A204.1 (cell line): ENCODE measurements around the gene RUNX3.

Experiments used
- FAIRE-seq: peaks from 2 replicates; lab custom pipeline; 2012; peaks lifted over from hg19 to GRCh38; lab: Jason Lieb, UNC

Gene RUNX3

GRCh38 chr1:24861821-24862727 is 68.0 kb downstream of the RUNX3 start:
- FAIRE-seq, result no peak

GRCh38 chr1:24860841-24861240 is 69.2 kb downstream of the RUNX3 start:
- FAIRE-seq, result no peak

DNA sequence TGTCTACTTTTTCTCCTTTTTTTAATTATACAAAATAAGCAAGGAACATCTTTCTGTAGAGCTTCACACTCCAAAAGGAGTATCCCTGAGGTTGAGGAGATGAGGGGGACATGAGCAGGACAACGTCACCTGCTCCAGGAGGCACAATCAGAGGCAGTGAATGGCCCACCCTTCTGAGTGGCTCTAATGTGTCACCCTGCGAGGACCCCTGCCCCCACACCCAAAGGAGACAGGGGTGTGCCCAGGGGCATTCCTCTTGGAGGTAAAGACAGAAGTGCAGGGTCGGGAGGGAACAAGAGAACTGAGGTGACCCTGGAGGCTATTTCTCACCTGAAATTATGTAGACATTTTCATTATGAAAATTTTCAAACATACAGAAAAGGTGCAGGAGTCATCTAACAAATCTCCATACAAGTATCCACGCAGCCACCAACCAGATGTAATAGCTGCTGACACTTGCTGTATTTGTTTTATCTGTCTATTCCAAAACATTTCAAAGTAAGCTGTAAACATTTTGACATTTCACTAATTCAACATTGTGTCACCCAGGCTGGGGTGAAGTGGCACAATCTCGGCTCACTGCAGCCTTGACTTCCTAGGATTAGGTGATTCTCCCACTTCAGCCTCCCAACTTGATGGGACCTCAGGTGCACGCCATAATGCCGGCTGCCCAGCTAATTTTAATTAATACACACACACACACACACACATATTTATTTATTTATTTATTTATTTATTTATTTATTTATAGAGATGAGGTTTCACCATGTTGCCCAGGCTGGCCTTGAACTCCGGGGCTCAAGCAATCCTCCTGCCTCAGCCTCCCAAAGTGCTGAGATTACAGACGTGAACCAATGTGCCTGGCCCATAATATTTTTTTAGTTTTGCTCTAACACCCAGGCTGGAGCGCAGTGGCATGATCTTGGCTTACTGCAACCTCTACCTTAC is 70.7 kb downstream of the RUNX3 start:
- FAIRE-seq, result no peak

DNA sequence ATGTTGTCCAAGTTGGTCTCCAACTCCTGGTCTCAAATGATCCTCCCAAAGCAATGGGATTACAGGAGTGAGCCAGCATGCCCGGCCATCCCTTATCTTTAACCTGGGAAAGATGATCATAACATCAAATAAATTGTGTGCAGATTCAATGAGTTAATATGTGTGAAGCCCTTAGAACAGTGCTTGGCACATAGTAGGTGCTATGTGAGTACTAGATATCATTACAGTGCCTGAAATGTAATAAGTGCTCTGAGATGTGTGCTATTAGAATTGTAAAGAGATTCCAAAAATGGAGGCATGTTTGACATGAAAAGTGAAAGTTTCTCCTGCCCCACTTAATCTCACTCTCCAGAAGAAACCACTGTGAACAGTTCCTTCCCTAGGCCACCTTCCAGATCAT is 71.8 kb downstream of the RUNX3 start:
- no peak for FAIRE-seq

- FAIRE-seq, result no peak
Measured at GRCh38 chr1:24857507-24858133, 72.5 kb downstream of the RUNX3 start.

- FAIRE-seq, result no peak
Measured at GRCh38 chr1:24856787-24857506, 73.1 kb downstream of the RUNX3 start.

GRCh38 chr1:24855474-24855873 is 74.6 kb downstream of the RUNX3 start:
- FAIRE-seq, result no peak

DNA sequence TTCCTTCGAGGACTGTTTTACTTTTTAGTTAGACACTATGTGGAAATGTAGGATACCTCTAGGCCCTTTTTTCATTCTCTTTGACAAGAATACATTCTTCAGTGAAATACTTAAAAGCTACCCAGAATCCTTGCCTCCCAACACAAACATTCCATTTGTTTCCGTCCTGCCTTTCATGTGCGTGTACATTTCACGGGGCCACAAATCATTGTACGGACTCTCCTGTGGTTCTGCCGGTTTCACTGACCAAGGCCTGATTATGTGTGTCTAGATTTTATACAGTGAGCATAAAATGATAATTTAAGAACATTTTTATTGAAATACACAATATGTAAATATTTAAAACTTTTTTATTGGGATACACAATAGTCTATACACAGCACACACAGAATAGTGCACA is 76.4 kb downstream of the RUNX3 start:
- no peak for FAIRE-seq

GRCh38 chr1:24850328-24850920 is 79.7 kb downstream of the RUNX3 start:
- FAIRE-seq, result no peak

DNA sequence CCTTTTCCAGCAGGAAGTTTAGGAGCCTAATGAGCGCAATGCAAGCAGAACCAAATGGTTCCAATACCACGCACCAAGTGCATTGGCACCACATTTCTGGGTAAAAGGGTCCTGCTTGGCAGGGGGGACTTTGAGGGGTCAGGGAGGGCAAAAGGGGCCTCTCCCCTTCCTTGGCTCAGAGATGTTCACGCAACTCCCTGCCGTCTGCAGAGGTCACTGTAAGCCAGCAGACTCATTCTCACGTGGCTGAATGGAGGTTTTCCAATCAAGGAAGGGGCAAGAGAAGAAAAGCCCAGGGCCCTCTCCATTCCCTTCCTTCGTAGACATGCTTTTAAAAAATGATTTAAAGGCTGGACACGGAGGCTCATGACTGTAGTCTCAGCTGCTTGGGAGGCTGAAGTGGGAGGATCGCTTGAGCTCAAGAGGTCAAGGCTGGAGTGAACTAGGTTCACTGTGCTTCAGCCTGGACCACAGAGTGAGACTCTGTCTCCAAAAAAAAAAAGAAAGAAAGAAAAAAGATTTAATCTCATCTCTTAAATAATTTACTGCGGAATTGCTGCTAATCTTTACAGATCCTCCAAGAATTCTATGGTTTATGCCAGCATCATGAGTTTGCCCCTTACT is 80.3 kb downstream of the RUNX3 start:
- FAIRE-seq, result no peak
